SK-N-SH (cell line): ENCODE measurements around the gene OS9.
"Not testable (repeated sequence)": the region's sequence is repeated elsewhere in the genome, so short reads cannot be mapped to it uniquely, and the experiment has no call there.

Source experiments
- CHD2 ChIP-seq: fragments of 150-350 bp; IDR thresholded peaks from 2 replicates; pipeline ENCODE4 v1.6.1; 2018; ENCODE audit warnings: low read length; ENCODE audit not compliant: partially characterized antibody
- EZH2phosphoT487 ChIP-seq: fragments of 200-600 bp; sonication (generic); IDR thresholded peaks from 2 replicates; pipeline ENCODE4 v1.6.1; 2017; ENCODE audit warnings: low read depth, mixed run types, mild to moderate bottlenecking, antibody characterized with exemption, moderate library complexity, borderline replicate concordance
- MXI1 ChIP-seq: IDR thresholded peaks from 2 replicates; pipeline ENCODE4 v1.6.1; 2012; ENCODE audit warnings: mild to moderate bottlenecking, low read depth, low read length, improper control_type of control experiment
- TCF12 ChIP-seq: IDR thresholded peaks from 2 replicates; pipeline ENCODE4 v1.4.0; 2012
- TF ChIP-seq, protein P1 (sequence below): fragments of 200-600 bp; sonication (generic); IDR thresholded peaks from 2 replicates; pipeline ENCODE4 v1.6.1; 2017; ENCODE audit warnings: antibody characterized with exemption, mild to moderate bottlenecking, moderate library complexity

DNA sequence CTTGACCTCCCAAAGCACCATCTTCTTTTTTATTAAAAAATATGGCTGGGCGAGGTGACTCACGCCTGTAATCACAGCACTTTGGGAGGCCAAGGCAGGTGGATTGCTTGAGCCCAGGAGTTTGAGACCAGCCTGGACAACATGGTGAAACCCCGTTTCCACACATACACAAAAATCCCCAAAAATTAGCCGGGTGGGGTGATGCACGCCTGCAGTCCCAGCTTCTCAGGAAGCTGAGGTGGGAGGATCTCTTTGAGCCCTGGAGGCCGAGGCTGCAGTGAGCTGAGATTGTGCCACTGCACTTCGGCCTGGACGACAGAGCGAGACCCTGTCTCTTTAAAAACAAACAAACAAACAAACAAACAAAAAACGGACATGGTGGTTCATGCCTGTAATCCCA, 24.2 kb upstream of the OS9 start:
- TF ChIP-seq, protein P1, sequence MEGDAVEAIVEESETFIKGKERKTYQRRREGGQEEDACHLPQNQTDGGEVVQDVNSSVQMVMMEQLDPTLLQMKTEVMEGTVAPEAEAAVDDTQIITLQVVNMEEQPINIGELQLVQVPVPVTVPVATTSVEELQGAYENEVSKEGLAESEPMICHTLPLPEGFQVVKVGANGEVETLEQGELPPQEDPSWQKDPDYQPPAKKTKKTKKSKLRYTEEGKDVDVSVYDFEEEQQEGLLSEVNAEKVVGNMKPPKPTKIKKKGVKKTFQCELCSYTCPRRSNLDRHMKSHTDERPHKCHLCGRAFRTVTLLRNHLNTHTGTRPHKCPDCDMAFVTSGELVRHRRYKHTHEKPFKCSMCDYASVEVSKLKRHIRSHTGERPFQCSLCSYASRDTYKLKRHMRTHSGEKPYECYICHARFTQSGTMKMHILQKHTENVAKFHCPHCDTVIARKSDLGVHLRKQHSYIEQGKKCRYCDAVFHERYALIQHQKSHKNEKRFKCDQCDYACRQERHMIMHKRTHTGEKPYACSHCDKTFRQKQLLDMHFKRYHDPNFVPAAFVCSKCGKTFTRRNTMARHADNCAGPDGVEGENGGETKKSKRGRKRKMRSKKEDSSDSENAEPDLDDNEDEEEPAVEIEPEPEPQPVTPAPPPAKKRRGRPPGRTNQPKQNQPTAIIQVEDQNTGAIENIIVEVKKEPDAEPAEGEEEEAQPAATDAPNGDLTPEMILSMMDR = not testable (repeated sequence)
- not testable (repeated sequence) for TF ChIP-seq CHD2, MXI1, TCF12, EZH2phosphoT487
